Neural cell (in vitro differentiated cells): ENCODE results near the gene GAP43. TPM values are rescaled to one million over a fixed set of nuclear protein-coding genes. Genes with fewer than 3 reads are reported as not detected.

Experiments used
- H2AFZ ChIP-seq: fragments of 200-600, 300-800 bp; sonication (generic), shearing (Covaris generic); 2 replicates; pipeline ENCODE4 v1.6.0; 2014; ENCODE audit warnings: low read depth, mild to moderate bottlenecking, antibody characterized with exemption, low read length, moderate library complexity
- H3F3A ChIP-seq: fragments of 200-600 bp; shearing (Covaris generic); 2 replicates; pipeline ENCODE4 v1.6.1; 2016; ENCODE audit warnings: mild to moderate bottlenecking, moderate library complexity, mixed read lengths, antibody characterized with exemption, low read length; ENCODE audit not compliant: insufficient read depth, poor library complexity, severe bottlenecking
- H3K27ac ChIP-seq: fragments of 200-600, 300-800 bp; sonication (generic), shearing (Covaris generic); 2 replicates; pipeline ENCODE4 v1.5.1; 2014; ENCODE audit warnings: mild to moderate bottlenecking, low read length, moderate library complexity
- H3K27me3 ChIP-seq: fragments of 300-800, 200-600 bp; sonication (generic), shearing (Covaris generic); 2 replicates; pipeline ENCODE4 v1.6.0; 2014; ENCODE audit warnings: mild to moderate bottlenecking, low read depth, low read length, moderate library complexity; ENCODE audit not compliant: insufficient read depth
- H3K36me3 ChIP-seq: fragments of 300-800, 200-600 bp; sonication (generic), shearing (Covaris generic); 2 replicates; pipeline ENCODE4 v1.5.1; 2014; ENCODE audit warnings: mild to moderate bottlenecking, antibody characterized with exemption, low read length, moderate library complexity; ENCODE audit not compliant: insufficient read depth
- H3K4me2 ChIP-seq: fragments of 300-800, 200-600 bp; sonication (generic), shearing (Covaris generic); 2 replicates; pipeline ENCODE4 v1.6.0; 2014; ENCODE audit warnings: mild to moderate bottlenecking, low read length
- H3K4me3 ChIP-seq: fragments of 300-800, 200-600 bp; sonication (generic), shearing (Covaris generic); 2 replicates; pipeline ENCODE4 v1.5.1; 2014; ENCODE audit warnings: mild to moderate bottlenecking, low read length, moderate library complexity
- H3K79me2 ChIP-seq: fragments of 200-600 bp; shearing (Covaris generic); replicated peaks from 2 replicates; pipeline ENCODE4 v1.6.0; 2014; ENCODE audit warnings: mild to moderate bottlenecking, low read length, moderate library complexity; ENCODE audit not compliant: insufficient read depth
- H3K9ac ChIP-seq: fragments of 300-800, 200-600 bp; sonication (generic), shearing (Covaris generic); 2 replicates; pipeline ENCODE4 v1.6.1; 2016; ENCODE audit warnings: mild to moderate bottlenecking, low read length, mixed read lengths
- H3K9me2 ChIP-seq: fragments of 200-600 bp; shearing (Covaris generic); 2 replicates; pipeline ENCODE4 v1.6.1; 2016; ENCODE audit warnings: mild to moderate bottlenecking, low read length, mixed read lengths; ENCODE audit not compliant: insufficient read depth
- H3K9me3 ChIP-seq: fragments of 200-600, 300-800 bp; sonication (generic), shearing (Covaris generic); 2 replicates; pipeline ENCODE4 v1.6.1; 2016; ENCODE audit warnings: mild to moderate bottlenecking, mixed run types, low read length, moderate library complexity, mixed read lengths
- H4K20me1 ChIP-seq: fragments of 200-600 bp; shearing (Covaris generic); 2 replicates; pipeline ENCODE4 v1.6.1; 2016; ENCODE audit warnings: mild to moderate bottlenecking, mixed run types; ENCODE audit not compliant: insufficient read depth
- EP300 ChIP-seq: fragments of 450-650 bp; conservative IDR thresholded peaks from 2 replicates; pipeline ENCODE4 v1.6.1; 2014; ENCODE audit warnings: antibody characterized with exemption, mild to moderate bottlenecking, moderate library complexity; ENCODE audit not compliant: poor library complexity, severe bottlenecking
- EZH2 ChIP-seq: fragments of 200-600, 300-800 bp; shearing (Covaris generic), sonication (generic); IDR thresholded peaks from 2 replicates; pipeline ENCODE4 v1.6.1; 2014; ENCODE audit warnings: antibody characterized with exemption, low read length, borderline replicate concordance, mild to moderate bottlenecking; ENCODE audit not compliant: insufficient read depth, poor library complexity, severe bottlenecking
- MXI1 ChIP-seq: fragments of 450-650 bp; conservative IDR thresholded peaks from 2 replicates; pipeline ENCODE4 v1.6.1; 2014; ENCODE audit warnings: antibody characterized with exemption, mild to moderate bottlenecking; ENCODE audit not compliant: poor library complexity, severe bottlenecking
- POLR2AphosphoS5 ChIP-seq: IDR thresholded peaks from 2 replicates; pipeline ENCODE4 v1.6.1; 2012
- RAD21 ChIP-seq: fragments of 450-650 bp; conservative IDR thresholded peaks from 2 replicates; pipeline ENCODE4 v1.6.1; 2014; ENCODE audit warnings: antibody characterized with exemption, mild to moderate bottlenecking, moderate library complexity
- SMC3 ChIP-seq: fragments of 450-650 bp; conservative IDR thresholded peaks from 2 replicates; pipeline ENCODE4 v1.6.1; 2014; ENCODE audit warnings: antibody characterized with exemption, mild to moderate bottlenecking, moderate library complexity; ENCODE audit not compliant: poor library complexity
- TAF1 ChIP-seq: IDR thresholded peaks from 2 replicates; pipeline ENCODE4 v1.6.1; 2012; ENCODE audit warnings: low read depth
- polyA plus RNA-seq: library from polyadenylated mRNA; depleted of rRNA; stranded (reverse); fragments of >200 nt; gene quantifications from 2 replicates; pipeline ENCODE4 v1.2.3, GENCODE V29; 2014
- TF ChIP-seq, protein P1 (sequence below): fragments of 450-650 bp; IDR thresholded peaks from 2 replicates; pipeline ENCODE4 v1.5.1; 2014; ENCODE audit warnings: antibody characterized with exemption, mild to moderate bottlenecking, moderate library complexity; ENCODE audit not compliant: poor library complexity, severe bottlenecking
- TF ChIP-seq, protein P2 (sequence below): IDR thresholded peaks from 2 replicates; pipeline ENCODE4 v1.6.1; 2012; ENCODE audit warnings: borderline replicate concordance

The GAP43 gene
- polyA plus RNA-seq, 1 donor from 2014 or later, result 1,327 TPM

DNA sequence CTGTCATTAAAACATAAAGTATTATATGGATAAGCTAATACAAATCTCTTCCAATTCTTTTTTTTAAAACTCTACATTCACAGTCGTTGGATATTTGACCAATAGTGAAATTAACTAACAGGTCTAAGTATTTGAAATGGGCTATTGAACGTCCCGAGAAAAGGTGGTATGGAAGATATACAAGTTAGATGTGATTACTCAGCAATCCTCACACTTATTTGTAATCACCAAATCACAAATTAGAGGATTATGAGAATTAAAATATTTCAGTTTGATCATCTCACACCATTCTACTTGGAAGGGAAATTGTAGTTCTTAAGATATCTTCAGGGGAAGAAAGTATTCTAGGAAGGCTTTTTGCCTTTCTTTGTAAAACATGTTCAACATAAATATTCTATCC is 60.5 kb downstream of the GAP43 start:
- no peaks in the 10 kb centered on the region for H3F3A ChIP-seq
- H3K27me3 ChIP-seq, result no peaks in the 10 kb centered on the region
- no peaks in the 10 kb centered on the region for H3K9me3 ChIP-seq
- no peak overlapping the region for H3K27ac ChIP-seq
- H4K20me1 ChIP-seq, result peaks cover 3% of the 10 kb centered on the region
- H3K36me3 ChIP-seq, result peaks cover 17% of the 10 kb centered on the region
- H3K9me2 ChIP-seq, result no peaks in the 10 kb centered on the region
- H3K4me2 ChIP-seq, result no peak overlapping the region
- TF ChIP-seq, protein P1, sequence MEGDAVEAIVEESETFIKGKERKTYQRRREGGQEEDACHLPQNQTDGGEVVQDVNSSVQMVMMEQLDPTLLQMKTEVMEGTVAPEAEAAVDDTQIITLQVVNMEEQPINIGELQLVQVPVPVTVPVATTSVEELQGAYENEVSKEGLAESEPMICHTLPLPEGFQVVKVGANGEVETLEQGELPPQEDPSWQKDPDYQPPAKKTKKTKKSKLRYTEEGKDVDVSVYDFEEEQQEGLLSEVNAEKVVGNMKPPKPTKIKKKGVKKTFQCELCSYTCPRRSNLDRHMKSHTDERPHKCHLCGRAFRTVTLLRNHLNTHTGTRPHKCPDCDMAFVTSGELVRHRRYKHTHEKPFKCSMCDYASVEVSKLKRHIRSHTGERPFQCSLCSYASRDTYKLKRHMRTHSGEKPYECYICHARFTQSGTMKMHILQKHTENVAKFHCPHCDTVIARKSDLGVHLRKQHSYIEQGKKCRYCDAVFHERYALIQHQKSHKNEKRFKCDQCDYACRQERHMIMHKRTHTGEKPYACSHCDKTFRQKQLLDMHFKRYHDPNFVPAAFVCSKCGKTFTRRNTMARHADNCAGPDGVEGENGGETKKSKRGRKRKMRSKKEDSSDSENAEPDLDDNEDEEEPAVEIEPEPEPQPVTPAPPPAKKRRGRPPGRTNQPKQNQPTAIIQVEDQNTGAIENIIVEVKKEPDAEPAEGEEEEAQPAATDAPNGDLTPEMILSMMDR, result no peak
- no peak for TF ChIP-seq MXI1
- TF ChIP-seq RAD21, result no peak
- TF ChIP-seq POLR2AphosphoS5, result no peak
- TF ChIP-seq, protein P2, sequence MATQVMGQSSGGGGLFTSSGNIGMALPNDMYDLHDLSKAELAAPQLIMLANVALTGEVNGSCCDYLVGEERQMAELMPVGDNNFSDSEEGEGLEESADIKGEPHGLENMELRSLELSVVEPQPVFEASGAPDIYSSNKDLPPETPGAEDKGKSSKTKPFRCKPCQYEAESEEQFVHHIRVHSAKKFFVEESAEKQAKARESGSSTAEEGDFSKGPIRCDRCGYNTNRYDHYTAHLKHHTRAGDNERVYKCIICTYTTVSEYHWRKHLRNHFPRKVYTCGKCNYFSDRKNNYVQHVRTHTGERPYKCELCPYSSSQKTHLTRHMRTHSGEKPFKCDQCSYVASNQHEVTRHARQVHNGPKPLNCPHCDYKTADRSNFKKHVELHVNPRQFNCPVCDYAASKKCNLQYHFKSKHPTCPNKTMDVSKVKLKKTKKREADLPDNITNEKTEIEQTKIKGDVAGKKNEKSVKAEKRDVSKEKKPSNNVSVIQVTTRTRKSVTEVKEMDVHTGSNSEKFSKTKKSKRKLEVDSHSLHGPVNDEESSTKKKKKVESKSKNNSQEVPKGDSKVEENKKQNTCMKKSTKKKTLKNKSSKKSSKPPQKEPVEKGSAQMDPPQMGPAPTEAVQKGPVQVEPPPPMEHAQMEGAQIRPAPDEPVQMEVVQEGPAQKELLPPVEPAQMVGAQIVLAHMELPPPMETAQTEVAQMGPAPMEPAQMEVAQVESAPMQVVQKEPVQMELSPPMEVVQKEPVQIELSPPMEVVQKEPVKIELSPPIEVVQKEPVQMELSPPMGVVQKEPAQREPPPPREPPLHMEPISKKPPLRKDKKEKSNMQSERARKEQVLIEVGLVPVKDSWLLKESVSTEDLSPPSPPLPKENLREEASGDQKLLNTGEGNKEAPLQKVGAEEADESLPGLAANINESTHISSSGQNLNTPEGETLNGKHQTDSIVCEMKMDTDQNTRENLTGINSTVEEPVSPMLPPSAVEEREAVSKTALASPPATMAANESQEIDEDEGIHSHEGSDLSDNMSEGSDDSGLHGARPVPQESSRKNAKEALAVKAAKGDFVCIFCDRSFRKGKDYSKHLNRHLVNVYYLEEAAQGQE, result no peak
- TF ChIP-seq SMC3, result no peak
- no peak for TF ChIP-seq EZH2
- no peak for TF ChIP-seq TAF1
- no peak for TF ChIP-seq EP300
- no peak overlapping the region for H2AFZ ChIP-seq
- H3K4me3 ChIP-seq, result no peak overlapping the region
- no peak overlapping the region for H3K9ac ChIP-seq
- peaks cover 63% of the 10 kb centered on the region for H3K79me2 ChIP-seq

DNA sequence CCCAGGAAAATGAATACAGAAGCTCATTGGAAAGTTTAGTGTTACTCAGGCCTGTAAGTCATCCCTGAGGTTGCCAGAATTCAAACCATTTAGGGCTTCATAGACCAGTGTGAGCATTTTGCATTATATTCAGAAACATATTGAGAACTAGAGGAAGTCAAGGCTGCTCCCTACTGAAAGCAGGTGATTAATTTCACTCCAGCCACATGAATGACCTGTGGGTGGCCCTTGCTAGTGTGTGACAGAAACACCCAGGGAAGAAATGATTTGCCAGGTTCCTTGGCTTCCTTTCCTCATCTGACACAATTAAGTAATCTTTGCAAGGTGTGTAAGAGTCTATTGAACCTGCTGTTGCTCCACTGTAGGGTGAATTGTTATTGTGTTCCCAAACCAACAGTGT is 61.8 kb downstream of the GAP43 start:
- H3K4me3 ChIP-seq, result no peak overlapping the region
- H3K27me3 ChIP-seq, result no peaks in the 10 kb centered on the region
- H3K9ac ChIP-seq, result no peak overlapping the region
- H4K20me1 ChIP-seq, result peaks cover under 1% of the 10 kb centered on the region
- no peaks in the 10 kb centered on the region for H3K9me3 ChIP-seq
- peaks cover 60% of the 10 kb centered on the region for H3K79me2 ChIP-seq
- no peak overlapping the region for H2AFZ ChIP-seq
- H3K27ac ChIP-seq, result no peak overlapping the region
- TF ChIP-seq EP300, result no peak
- no peaks in the 10 kb centered on the region for H3F3A ChIP-seq
- H3K9me2 ChIP-seq, result no peaks in the 10 kb centered on the region
- H3K36me3 ChIP-seq, result peaks cover 13% of the 10 kb centered on the region
- H3K4me2 ChIP-seq, result no peak overlapping the region

DNA sequence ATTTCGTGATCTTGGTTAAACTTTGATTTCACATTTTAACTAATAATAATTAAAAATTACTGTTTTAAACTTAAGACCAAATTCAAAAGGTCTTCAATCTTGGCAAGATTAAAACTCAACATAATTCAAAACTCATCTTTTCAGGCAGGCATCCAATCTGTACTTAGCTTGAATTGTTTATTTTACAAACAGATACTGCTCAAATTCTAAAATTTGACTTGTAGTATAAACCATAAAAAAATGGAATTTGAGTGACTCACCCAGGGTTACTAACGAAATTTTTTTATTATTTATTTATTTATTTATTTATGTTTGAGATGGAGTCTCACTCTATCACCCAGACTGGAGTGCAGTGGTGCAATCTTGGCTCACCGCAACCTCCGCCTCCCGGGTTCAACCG is 64.4 kb downstream of the GAP43 start:
- Histone ChIP-seq H3K9me3 (no peaks in the 10 kb centered on the region), H3K9me2 (no peaks in the 10 kb centered on the region), H4K20me1 (no peaks in the 10 kb centered on the region), H3F3A (no peaks in the 10 kb centered on the region), H3K4me3 (no peak overlapping the region), H3K27me3 (no peaks in the 10 kb centered on the region), H3K36me3 (peaks cover 12% of the 10 kb centered on the region), H3K4me2 (no peak overlapping the region), H3K9ac (no peak overlapping the region), H3K79me2 (peaks cover 56% of the 10 kb centered on the region), H2AFZ (no peak overlapping the region), H3K27ac (no peak overlapping the region)
- no peak for TF ChIP-seq RAD21
- TF ChIP-seq MXI1, result no peak
- no peak for TF ChIP-seq EP300
- TF ChIP-seq SMC3, result no peak
- no peak for TF ChIP-seq TAF1
- no peak for TF ChIP-seq EZH2
- TF ChIP-seq, protein P2, result no peak
- no peak for TF ChIP-seq POLR2AphosphoS5
- TF ChIP-seq, protein P1, result no peak
